ENCODE data around the gene OPN4.

Gene OPN4

GRCh38 chr10:86691333-86692022, 37.1 kb downstream of the OPN4 start:
- Mint-ChIP-seq H3K4me3 (no peak overlapping the region), H3K27ac (no peak overlapping the region), H3K36me3 (no peaks in the 10 kb centered on the region), H3K27me3 (no peaks in the 10 kb centered on the region), H3K9me3 (ENCODE audit: low read depth) (no peaks in the 10 kb centered on the region), H3K4me1 (ENCODE audit: low read depth) (peaks cover 2% of the 10 kb centered on the region)

GRCh38 chr10:86692023-86692514, 37.7 kb downstream of the OPN4 start:
- no peak overlapping the region for H3K27ac Mint-ChIP-seq
- no peaks in the 10 kb centered on the region for H3K9me3 Mint-ChIP-seq (ENCODE audit: low read depth)
- H3K27me3 Mint-ChIP-seq: no peaks in the 10 kb centered on the region
- H3K4me1 Mint-ChIP-seq (ENCODE audit: low read depth): peaks cover 2% of the 10 kb centered on the region
- no peaks in the 10 kb centered on the region for H3K36me3 Mint-ChIP-seq
- no peak overlapping the region for H3K4me3 Mint-ChIP-seq

GRCh38 chr10:86692664-86693063, 38.3 kb downstream of the OPN4 start:
- Mint-ChIP-seq H3K27me3 (no peaks in the 10 kb centered on the region), H3K4me3 (no peak overlapping the region), H3K9me3 (ENCODE audit: low read depth) (no peaks in the 10 kb centered on the region), H3K36me3 (no peaks in the 10 kb centered on the region), H3K4me1 (ENCODE audit: low read depth) (peaks cover 2% of the 10 kb centered on the region), H3K27ac (no peak overlapping the region)

GRCh38 chr10:86693275-86693674, 38.9 kb downstream of the OPN4 start:
- no peaks in the 10 kb centered on the region for H3K36me3 Mint-ChIP-seq
- no peak overlapping the region for H3K4me3 Mint-ChIP-seq
- H3K9me3 Mint-ChIP-seq (ENCODE audit: low read depth): no peaks in the 10 kb centered on the region
- no peaks in the 10 kb centered on the region for H3K27me3 Mint-ChIP-seq
- H3K27ac Mint-ChIP-seq: no peak overlapping the region
- peaks cover 2% of the 10 kb centered on the region for H3K4me1 Mint-ChIP-seq (ENCODE audit: low read depth)

GRCh38 chr10:86693721-86694369, 39.5 kb downstream of the OPN4 start:
- Mint-ChIP-seq H3K4me3 (no peak overlapping the region), H3K36me3 (no peaks in the 10 kb centered on the region), H3K27me3 (no peaks in the 10 kb centered on the region), H3K9me3 (ENCODE audit: low read depth) (no peaks in the 10 kb centered on the region), H3K27ac (no peak overlapping the region), H3K4me1 (ENCODE audit: low read depth) (no peaks in the 10 kb centered on the region)

- Mint-ChIP-seq H3K4me1 (ENCODE audit: low read depth) (no peaks in the 10 kb centered on the region), H3K27ac (no peak overlapping the region), H3K4me3 (no peak overlapping the region), H3K9me3 (ENCODE audit: low read depth) (no peaks in the 10 kb centered on the region), H3K36me3 (no peaks in the 10 kb centered on the region), H3K27me3 (no peaks in the 10 kb centered on the region)
Observed at GRCh38 chr10:86698207-86698940, 44.0 kb downstream of the OPN4 start.

GRCh38 chr10:86699125-86699524, 44.8 kb downstream of the OPN4 start:
- H3K36me3 Mint-ChIP-seq: no peaks in the 10 kb centered on the region
- no peaks in the 10 kb centered on the region for H3K27me3 Mint-ChIP-seq
- no peaks in the 10 kb centered on the region for H3K4me1 Mint-ChIP-seq (ENCODE audit: low read depth)
- no peak overlapping the region for H3K27ac Mint-ChIP-seq
- no peaks in the 10 kb centered on the region for H3K9me3 Mint-ChIP-seq (ENCODE audit: low read depth)
- no peak overlapping the region for H3K4me3 Mint-ChIP-seq

GRCh38 chr10:86699541-86699940, 45.2 kb downstream of the OPN4 start:
- no peaks in the 10 kb centered on the region for H3K36me3 Mint-ChIP-seq
- no peaks in the 10 kb centered on the region for H3K9me3 Mint-ChIP-seq (ENCODE audit: low read depth)
- H3K27me3 Mint-ChIP-seq: no peaks in the 10 kb centered on the region
- no peak overlapping the region for H3K27ac Mint-ChIP-seq
- no peak overlapping the region for H3K4me3 Mint-ChIP-seq
- H3K4me1 Mint-ChIP-seq (ENCODE audit: low read depth): no peaks in the 10 kb centered on the region

GRCh38 chr10:86699991-86700840, 45.9 kb downstream of the OPN4 start:
- no peaks in the 10 kb centered on the region for H3K27me3 Mint-ChIP-seq
- no peaks in the 10 kb centered on the region for H3K36me3 Mint-ChIP-seq
- no peak overlapping the region for H3K27ac Mint-ChIP-seq
- H3K4me1 Mint-ChIP-seq (ENCODE audit: low read depth): no peaks in the 10 kb centered on the region
- H3K9me3 Mint-ChIP-seq (ENCODE audit: low read depth): no peaks in the 10 kb centered on the region
- no peak overlapping the region for H3K4me3 Mint-ChIP-seq

GRCh38 chr10:86700851-86701617, 46.7 kb downstream of the OPN4 start:
- Mint-ChIP-seq H3K36me3 (no peaks in the 10 kb centered on the region), H3K4me3 (no peak overlapping the region), H3K9me3 (ENCODE audit: low read depth) (no peaks in the 10 kb centered on the region), H3K27ac (no peak overlapping the region), H3K27me3 (no peaks in the 10 kb centered on the region), H3K4me1 (ENCODE audit: low read depth) (no peaks in the 10 kb centered on the region)

GRCh38 chr10:86703176-86703575, 48.8 kb downstream of the OPN4 start:
- no peak overlapping the region for H3K27ac Mint-ChIP-seq
- no peaks in the 10 kb centered on the region for H3K4me1 Mint-ChIP-seq (ENCODE audit: low read depth)
- no peaks in the 10 kb centered on the region for H3K9me3 Mint-ChIP-seq (ENCODE audit: low read depth)
- no peaks in the 10 kb centered on the region for H3K27me3 Mint-ChIP-seq
- no peak overlapping the region for H3K4me3 Mint-ChIP-seq
- H3K36me3 Mint-ChIP-seq: no peaks in the 10 kb centered on the region

GRCh38 chr10:86705139-86705538, 50.8 kb downstream of the OPN4 start:
- H3K27ac Mint-ChIP-seq: no peak overlapping the region
- H3K4me3 Mint-ChIP-seq: no peak overlapping the region
- H3K27me3 Mint-ChIP-seq: no peaks in the 10 kb centered on the region
- H3K9me3 Mint-ChIP-seq (ENCODE audit: low read depth): no peaks in the 10 kb centered on the region
- H3K36me3 Mint-ChIP-seq: no peaks in the 10 kb centered on the region
- no peaks in the 10 kb centered on the region for H3K4me1 Mint-ChIP-seq (ENCODE audit: low read depth)

GRCh38 chr10:86705905-86706304, 51.6 kb downstream of the OPN4 start:
- no peaks in the 10 kb centered on the region for H3K9me3 Mint-ChIP-seq (ENCODE audit: low read depth)
- no peak overlapping the region for H3K27ac Mint-ChIP-seq
- no peaks in the 10 kb centered on the region for H3K36me3 Mint-ChIP-seq
- peaks cover 5% of the 10 kb centered on the region for H3K4me1 Mint-ChIP-seq (ENCODE audit: low read depth)
- no peaks in the 10 kb centered on the region for H3K27me3 Mint-ChIP-seq
- no peak overlapping the region for H3K4me3 Mint-ChIP-seq

GRCh38 chr10:86706401-86706841, 52.1 kb downstream of the OPN4 start:
- Mint-ChIP-seq H3K27ac (no peak overlapping the region), H3K27me3 (no peaks in the 10 kb centered on the region), H3K4me3 (no peak overlapping the region), H3K36me3 (no peaks in the 10 kb centered on the region), H3K9me3 (ENCODE audit: low read depth) (no peaks in the 10 kb centered on the region), H3K4me1 (ENCODE audit: low read depth) (peaks cover 6% of the 10 kb centered on the region)

Measured in activated naive CD8-positive, alpha-beta T cell (primary cell).